Tibial nerve (tissue), 4 donors: ENCODE data around the gene NHEJ1. TPM values are rescaled to one million over a fixed set of nuclear protein-coding genes. Genes with fewer than 3 reads are reported as not detected.

Experiments
- DNase-seq, 2 donors: peaks; one replicate each; pipeline ENCODE4 v3.0.0-alpha.2; 2019; ENCODE audit warnings: low spot score in 2 of 2
- H3K27ac ChIP-seq, 4 donors: fragments of 200-600 bp; sonication (generic) in 3 of 4; one replicate each; pipeline ENCODE4 v1.5.1; 2017 to 2019; ENCODE audit warnings: mild to moderate bottlenecking in 1 of 4
- H3K27me3 ChIP-seq, 2 donors: fragments of 200-600 bp; sonication (generic) in 1 of 2; one replicate each; pipeline versions ENCODE4 v1.5.1 to v1.6.0; 2017 to 2019
- H3K36me3 ChIP-seq, 3 donors: fragments of 200-600 bp; sonication (generic); one replicate each; pipeline ENCODE4 v1.5.1; 2018 to 2019
- H3K4me1 ChIP-seq, 4 donors: fragments of 200-600 bp; sonication (generic) in 3 of 4; one replicate each; pipeline ENCODE4 v1.5.1; 2017 to 2019
- H3K4me3 ChIP-seq, 4 donors: fragments of 200-600 bp; sonication (generic) in 3 of 4; one replicate each; pipeline ENCODE4 v1.5.1; 2017 to 2019; ENCODE audit warnings: mild to moderate bottlenecking in 1 of 4, moderate library complexity in 1 of 4
- H3K9me3 ChIP-seq, 4 donors: fragments of 200-600 bp; sonication (generic) in 3 of 4; one replicate each; pipeline ENCODE4 v1.5.1; 2017 to 2019
- CTCF ChIP-seq, 5 experiments: fragments of 200-600 bp in 3 of 5; fragments of 450-650 bp in 2 of 5; sonication (generic) in 3 of 5; IDR thresholded peaks; one replicate each; pipeline ENCODE4 v1.5.1; 2016 to 2019; ENCODE audit warnings: antibody characterized with exemption in 5 of 5, mild to moderate bottlenecking in 3 of 5, moderate library complexity in 2 of 5
- EP300 ChIP-seq, 2 donors: sonication (generic); formaldehyde crosslinking; IDR thresholded peaks; one replicate each; pipeline ENCODE4 v1.6.1; 2017; ENCODE audit warnings: antibody characterized with exemption in 2 of 2, mild to moderate bottlenecking in 1 of 2
- POLR2A ChIP-seq, 2 donors: fragments of 450-650 bp; IDR thresholded peaks; one replicate each; pipeline ENCODE4 v1.6.1; 2017; ENCODE audit warnings: antibody characterized with exemption in 2 of 2, mild to moderate bottlenecking in 2 of 2, moderate library complexity in 2 of 2
- WGBS, 2 donors: methylation state at CpG; one replicate each; pipeline ENCODE4 v1.1.5; 2018; 5-methylcytosine and 5-hydroxymethylcytosine counted together
- total RNA-seq, 4 donors: library from RNA; depleted of rRNA; stranded (reverse); fragments of >200 nt; gene quantifications; one replicate each; pipeline ENCODE4 v1.1.0, GENCODE V29; 2016

NHEJ1 gene
- total RNA-seq, 4 donors from 2014 or later: 12.9 to 27.4 (median 17.6) TPM

- Histone ChIP-seq H3K9me3 (no peaks in the 10 kb centered on the region), H3K27me3 (no peaks in the 10 kb centered on the region), H3K27ac (no peak overlapping the region), H3K4me3 (no peak overlapping the region), H3K36me3 (no peaks in the 10 kb centered on the region), H3K4me1 (peaks cover 0 to 8% (median 6%) of the 10 kb centered on the region in 4 donors)
- WGBS, 2 donors: 76 to 80% methylated on average over 10 of the region's 10 CpGs
- no peak for DNase-seq
- TF ChIP-seq POLR2A (IDR thresholded peaks at IDR 0.05) (no peak), EP300 (IDR thresholded peaks at IDR 0.05) (no peak), CTCF (IDR thresholded peaks at IDR 0.05) (no peak)
Measured at GRCh38 chr2:219165058-219165911, 4.7 kb upstream of the NHEJ1 start.

GRCh38 chr2:219163156-219163555, 2.5 kb upstream of the NHEJ1 start:
- H3K9me3 ChIP-seq: no peaks in the 10 kb centered on the region
- WGBS, 2 donors: 91 to 93% methylated on average over 6 of the region's 6 CpGs
- H3K27me3 ChIP-seq: no peaks in the 10 kb centered on the region
- no peak for TF ChIP-seq CTCF (IDR thresholded peaks at IDR 0.05)
- no peak for TF ChIP-seq EP300 (IDR thresholded peaks at IDR 0.05)
- TF ChIP-seq POLR2A (IDR thresholded peaks at IDR 0.05): no peak
- no peak overlapping the region for H3K27ac ChIP-seq
- no peak overlapping the region for H3K4me3 ChIP-seq
- H3K36me3 ChIP-seq: peaks cover 0 to 2% (median 0%) of the 10 kb centered on the region in 3 donors
- peaks cover 0 to 15% (median 12%) of the 10 kb centered on the region in 4 donors for H3K4me1 ChIP-seq
- DNase-seq: no peak

GRCh38 chr2:219161097-219161496, 482 bp upstream of the NHEJ1 start:
- DNase-seq: no peak
- peaks cover 0 to 23% (median 0%) of the 10 kb centered on the region in 3 donors for H3K36me3 ChIP-seq
- TF ChIP-seq POLR2A (IDR thresholded peaks at IDR 0.05): no peak
- TF ChIP-seq EP300 (IDR thresholded peaks at IDR 0.05): no peak
- H3K27me3 ChIP-seq: no peaks in the 10 kb centered on the region
- H3K27ac ChIP-seq: peak overlapping the region; percentile 91 to 99 (median 96)
- peak overlapping the region; percentile 71 to 83 (median 78) for H3K4me3 ChIP-seq
- no peaks in the 10 kb centered on the region for H3K9me3 ChIP-seq
- 75 to 77% methylated on average over 4 of the region's 4 CpGs for WGBS, 2 donors
- peaks cover 0 to 15% (median 12%) of the 10 kb centered on the region in 4 donors for H3K4me1 ChIP-seq

GRCh38 chr2:219159771-219160185, 837 bp downstream of the NHEJ1 start:
- peak overlapping the region; percentile 91 to 99 (median 96) for H3K27ac ChIP-seq
- no peaks in the 10 kb centered on the region for H3K27me3 ChIP-seq
- H3K4me1 ChIP-seq: peaks cover 0 to 15% (median 12%) of the 10 kb centered on the region in 4 donors
- no peak for DNase-seq
- H3K4me3 ChIP-seq: peak overlapping the region; percentile 71 to 83 (median 78)
- peaks cover 0 to 30% (median 0%) of the 10 kb centered on the region in 3 donors for H3K36me3 ChIP-seq
- 3 to 6% methylated on average over 18 of the region's 18 CpGs for WGBS, 2 donors
- H3K9me3 ChIP-seq: no peaks in the 10 kb centered on the region
- no peak for TF ChIP-seq EP300 (IDR thresholded peaks at IDR 0.05)

GRCh38 chr2:219158586-219158985, 2.0 kb downstream of the NHEJ1 start:
- peaks cover 0 to 38% (median 0%) of the 10 kb centered on the region in 3 donors for H3K36me3 ChIP-seq
- H3K27me3 ChIP-seq: no peaks in the 10 kb centered on the region
- H3K9me3 ChIP-seq: no peaks in the 10 kb centered on the region
- peaks cover 0 to 15% (median 12%) of the 10 kb centered on the region in 4 donors for H3K4me1 ChIP-seq
- no peak for TF ChIP-seq EP300 (IDR thresholded peaks at IDR 0.05)
- TF ChIP-seq CTCF (IDR thresholded peaks at IDR 0.05): no peak
- TF ChIP-seq POLR2A (IDR thresholded peaks at IDR 0.05): no peak
- WGBS, 2 donors: 87 to 90% methylated on average over 3 of the region's 3 CpGs
- no peak overlapping the region for H3K4me3 ChIP-seq
- no peak for DNase-seq
- H3K27ac ChIP-seq: no peak overlapping the region

GRCh38 chr2:219158025-219158424, 2.6 kb downstream of the NHEJ1 start:
- WGBS, 2 donors: 93% methylated on average over 4 of the region's 4 CpGs
- H3K4me3 ChIP-seq: no peak overlapping the region
- H3K36me3 ChIP-seq: peaks cover 0 to 44% (median 0%) of the 10 kb centered on the region in 3 donors
- no peak overlapping the region for H3K27ac ChIP-seq
- peaks cover 0 to 15% (median 12%) of the 10 kb centered on the region in 4 donors for H3K4me1 ChIP-seq
- H3K27me3 ChIP-seq: no peaks in the 10 kb centered on the region
- DNase-seq: no peak
- no peaks in the 10 kb centered on the region for H3K9me3 ChIP-seq
- TF ChIP-seq EP300 (IDR thresholded peaks at IDR 0.05) (no peak), CTCF (IDR thresholded peaks at IDR 0.05) (no peak), POLR2A (IDR thresholded peaks at IDR 0.05) (no peak)
